ENCODE measurements around the gene TRIM17. TPM values are rescaled to one million over a fixed set of nuclear protein-coding genes. Genes with fewer than 3 reads are reported as not detected.

The TRIM17 gene
- total RNA-seq, 1 donor from 2014 or later, result 2.6 TPM

DNA sequence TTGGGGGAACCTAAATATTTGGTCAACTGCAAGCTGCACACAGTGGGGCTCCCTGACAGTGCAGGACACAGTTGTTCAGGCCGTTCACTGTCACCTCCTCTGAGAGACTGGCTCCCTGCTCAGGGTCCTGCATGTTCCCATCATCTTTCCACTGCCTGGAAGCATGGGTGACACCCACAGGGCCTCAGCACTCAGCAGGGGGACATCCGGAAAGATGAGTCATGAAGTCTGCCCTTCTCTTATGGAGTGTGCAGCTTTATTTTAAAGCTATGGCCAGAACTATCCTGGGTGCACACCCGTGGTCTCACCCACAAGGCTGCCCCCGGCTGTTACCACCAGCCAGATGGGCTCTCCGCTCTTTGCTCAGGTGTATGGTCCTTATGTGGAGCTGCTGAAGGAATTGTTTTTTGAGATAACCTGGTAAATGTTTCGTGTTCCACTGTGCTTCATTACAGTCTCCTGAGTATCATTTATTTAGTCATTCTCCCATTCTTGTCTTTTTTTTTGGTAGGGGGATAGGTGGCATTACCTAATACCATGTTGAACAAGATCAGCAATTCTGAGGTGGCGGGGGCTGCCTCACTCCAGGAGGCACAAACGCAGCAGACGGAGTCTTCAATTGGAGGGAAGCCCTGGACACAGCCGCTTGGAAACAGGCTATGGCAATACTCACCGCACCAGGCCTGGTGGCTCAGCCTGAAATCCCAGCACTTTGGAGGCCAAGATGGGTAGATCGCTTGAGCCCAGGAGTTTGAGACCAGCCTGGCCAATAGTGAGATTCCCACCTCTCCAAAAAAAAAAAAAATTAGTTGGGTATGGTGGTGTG lies 24.3 kb downstream of the TRIM17 start:
- intact Hi-C loops (cut with DNase I), result no loop called here
- no peak overlapping the region for H3K4me3 ChIP-seq
- H3K36me3 ChIP-seq, result peaks cover 29% of the 10 kb centered on the region
- no peak overlapping the region for H3K27ac ChIP-seq
- TF ChIP-seq, protein P1, sequence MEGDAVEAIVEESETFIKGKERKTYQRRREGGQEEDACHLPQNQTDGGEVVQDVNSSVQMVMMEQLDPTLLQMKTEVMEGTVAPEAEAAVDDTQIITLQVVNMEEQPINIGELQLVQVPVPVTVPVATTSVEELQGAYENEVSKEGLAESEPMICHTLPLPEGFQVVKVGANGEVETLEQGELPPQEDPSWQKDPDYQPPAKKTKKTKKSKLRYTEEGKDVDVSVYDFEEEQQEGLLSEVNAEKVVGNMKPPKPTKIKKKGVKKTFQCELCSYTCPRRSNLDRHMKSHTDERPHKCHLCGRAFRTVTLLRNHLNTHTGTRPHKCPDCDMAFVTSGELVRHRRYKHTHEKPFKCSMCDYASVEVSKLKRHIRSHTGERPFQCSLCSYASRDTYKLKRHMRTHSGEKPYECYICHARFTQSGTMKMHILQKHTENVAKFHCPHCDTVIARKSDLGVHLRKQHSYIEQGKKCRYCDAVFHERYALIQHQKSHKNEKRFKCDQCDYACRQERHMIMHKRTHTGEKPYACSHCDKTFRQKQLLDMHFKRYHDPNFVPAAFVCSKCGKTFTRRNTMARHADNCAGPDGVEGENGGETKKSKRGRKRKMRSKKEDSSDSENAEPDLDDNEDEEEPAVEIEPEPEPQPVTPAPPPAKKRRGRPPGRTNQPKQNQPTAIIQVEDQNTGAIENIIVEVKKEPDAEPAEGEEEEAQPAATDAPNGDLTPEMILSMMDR (IDR thresholded peaks at IDR 0.05), result no peak
- peaks cover 12% of the 10 kb centered on the region for H3K4me1 ChIP-seq
- peak; percentile 36 for DNase-seq
- ATAC-seq, result no peak
- H3K27me3 ChIP-seq, result no peaks in the 10 kb centered on the region
- H3K9me3 ChIP-seq, result no peaks in the 10 kb centered on the region

DNA sequence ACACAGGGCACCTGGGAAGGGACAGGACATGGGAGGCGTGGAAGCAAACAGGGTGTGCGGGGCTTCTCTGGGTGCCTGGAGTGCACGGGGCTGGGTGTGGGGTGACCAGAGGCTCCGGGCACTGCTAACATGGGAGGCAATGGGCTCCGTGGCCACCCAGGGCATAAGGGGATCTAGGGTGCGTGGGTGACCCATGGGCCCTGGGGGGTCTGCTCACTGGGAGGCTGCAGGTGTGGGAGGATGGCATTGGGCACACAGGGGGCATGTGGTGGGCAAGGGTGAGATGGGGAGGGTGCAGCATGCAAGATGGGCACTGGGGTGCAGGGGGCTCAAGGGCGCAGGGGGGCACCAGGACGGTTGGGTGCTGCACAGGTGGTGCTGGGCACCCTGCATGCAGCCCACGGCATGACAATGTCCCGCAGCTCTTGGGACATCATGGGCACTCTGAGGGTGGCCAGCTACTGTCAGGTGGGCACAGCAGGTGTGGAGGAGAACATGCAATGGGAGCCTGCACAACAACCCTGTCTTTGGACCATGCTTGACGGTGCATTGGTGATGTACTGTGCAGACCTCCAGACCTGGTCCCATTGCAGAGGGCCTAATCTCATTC lies 25.1 kb downstream of the TRIM17 start:
- peak; percentile 22 for ATAC-seq
- peaks cover 12% of the 10 kb centered on the region for H3K4me1 ChIP-seq
- intact Hi-C loops (cut with DNase I), result no loop called here
- H3K36me3 ChIP-seq, result peaks cover 22% of the 10 kb centered on the region
- TF ChIP-seq, protein P1 (IDR thresholded peaks at IDR 0.05), result no peak
- no peak overlapping the region for H3K4me3 ChIP-seq
- H3K27ac ChIP-seq, result no peak overlapping the region
- H3K27me3 ChIP-seq, result no peaks in the 10 kb centered on the region
- peak; percentile 49 for DNase-seq
- H3K9me3 ChIP-seq, result no peaks in the 10 kb centered on the region

DNA sequence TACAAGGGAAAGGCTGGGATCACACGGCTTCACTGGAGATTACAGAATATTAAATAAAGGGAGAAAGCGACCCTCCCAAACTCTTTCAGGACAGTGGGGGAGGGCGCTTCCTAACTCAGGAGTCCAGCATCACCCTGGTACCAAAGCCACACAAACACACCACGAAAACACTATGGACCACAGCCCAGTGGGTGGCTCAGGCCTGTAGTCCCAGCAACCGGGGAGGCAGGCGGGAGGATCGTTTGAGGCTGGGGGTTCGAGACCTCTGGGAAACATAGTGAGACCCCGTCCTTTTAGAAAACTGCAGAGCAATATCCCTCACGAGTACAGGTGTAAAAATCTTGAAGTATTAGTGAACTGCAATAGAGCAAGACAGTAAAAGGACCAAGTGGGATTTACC lies 26.0 kb downstream of the TRIM17 start:
- TF ChIP-seq, protein P1 (IDR thresholded peaks at IDR 0.05), result no peak

DNA sequence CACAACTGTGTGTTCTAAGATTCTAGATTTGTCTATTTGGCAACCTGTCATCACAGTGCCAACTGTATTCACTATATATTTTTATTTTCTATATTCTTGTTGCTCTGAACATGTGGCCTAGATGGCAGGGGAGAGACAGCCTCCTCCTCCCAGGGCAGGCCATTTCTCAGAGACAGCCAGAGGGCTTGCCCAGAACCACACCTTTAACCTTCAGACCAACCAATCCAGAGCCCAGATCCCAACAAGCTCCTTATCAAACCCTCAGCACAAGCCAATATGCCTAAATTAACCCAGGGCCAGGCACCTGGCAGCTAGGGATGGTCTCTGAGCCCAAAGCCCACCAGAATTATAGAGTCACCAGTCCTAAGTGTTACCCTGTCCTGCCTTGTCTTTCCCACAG lies 29.3 kb downstream of the TRIM17 start:
- Histone ChIP-seq H3K36me3 (no peaks in the 10 kb centered on the region), H3K4me1 (no peaks in the 10 kb centered on the region), H3K27me3 (no peaks in the 10 kb centered on the region), H3K9me3 (no peaks in the 10 kb centered on the region), H3K4me3 (no peak overlapping the region), H3K27ac (no peak overlapping the region)
- DNase-seq (peak; percentile 11), ATAC-seq (no peak)
- TF ChIP-seq, protein P1 (IDR thresholded peaks at IDR 0.05), result no peak
- intact Hi-C loops (cut with DNase I), result no loop called here

More for the DNA sequence above, 26.0 kb downstream of the TRIM17 start:
- no peak overlapping the region for H3K4me3 ChIP-seq
- DNase-seq (peak; percentile 20), ATAC-seq (no peak)
- H3K36me3 ChIP-seq, result peaks cover 14% of the 10 kb centered on the region
- H3K9me3 ChIP-seq, result no peaks in the 10 kb centered on the region
- intact Hi-C loops (cut with DNase I), result no loop called here
- H3K27me3 ChIP-seq, result no peaks in the 10 kb centered on the region
- H3K27ac ChIP-seq, result no peak overlapping the region
- H3K4me1 ChIP-seq, result peaks cover 12% of the 10 kb centered on the region

DNA sequence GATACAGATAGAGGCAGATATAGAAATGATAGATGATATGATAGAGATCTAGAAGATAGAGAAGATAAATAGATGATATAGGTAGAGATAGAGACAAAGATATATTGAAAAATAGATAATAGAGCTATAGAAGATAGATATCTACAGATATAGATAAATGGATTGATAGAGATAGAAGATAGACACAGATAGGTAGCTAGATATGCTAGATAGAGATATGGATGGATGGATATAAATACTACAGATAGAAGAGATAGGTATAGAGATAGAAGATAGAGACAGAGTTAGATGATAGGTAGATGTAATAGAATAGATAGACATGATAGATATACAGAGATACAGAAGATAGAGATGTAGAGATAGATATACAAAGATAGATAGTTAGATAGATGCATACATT lies 31.4 kb downstream of the TRIM17 start:
- Histone ChIP-seq H3K27ac (no peak overlapping the region), H3K4me1 (no peaks in the 10 kb centered on the region), H3K9me3 (no peaks in the 10 kb centered on the region), H3K27me3 (no peaks in the 10 kb centered on the region), H3K4me3 (no peak overlapping the region), H3K36me3 (no peaks in the 10 kb centered on the region)
- no peak for ATAC-seq
- DNase-seq, result no peak
- TF ChIP-seq, protein P1 (IDR thresholded peaks at IDR 0.05), result no peak
- intact Hi-C loops (cut with DNase I), result no loop called here

Measured in upper lobe of right lung (tissue), 1 donor.